Kidney epithelial cell (primary cell): ENCODE results near the gene XPNPEP2. TPM values are rescaled to one million over a fixed set of nuclear protein-coding genes. Genes with fewer than 3 reads are reported as not detected.

Experiments used
- DNase-seq: peaks from one replicate; pipeline ENCODE4 v3.0.0-alpha.2; 2010; ENCODE audit warnings: low read depth
- H3K27me3 ChIP-seq: 2 replicates; pipeline ENCODE4 v1.6.0; 2011; ENCODE audit warnings: low read length; ENCODE audit not compliant: control insufficient read depth, insufficient read depth
- H3K36me3 ChIP-seq: 2 replicates; pipeline ENCODE4 v1.5.1; 2011; ENCODE audit warnings: low read length; ENCODE audit not compliant: control insufficient read depth, insufficient read depth
- H3K4me3 ChIP-seq: 2 replicates; pipeline ENCODE4 v1.5.1; 2011; ENCODE audit warnings: low read depth, mild to moderate bottlenecking, control low read depth, low read length
- total RNA-seq: library from RNA; depleted of rRNA; stranded (reverse); fragments of >200 nt; gene quantifications from 2 replicates; pipeline ENCODE4 v1.2.3, GENCODE V29; 2015
- TF ChIP-seq, protein P1 (sequence below): IDR thresholded peaks from 2 replicates; pipeline ENCODE4 v1.5.1; 2011; ENCODE audit warnings: mild to moderate bottlenecking, moderate library complexity, low read length, control low read depth, inconsistent platforms; ENCODE audit not compliant: insufficient read depth, poor library complexity, severe bottlenecking

Gene XPNPEP2
- total RNA-seq, 1 donor from 2014 or later, result not detected

- DNase-seq, result no peak
- no peaks in the 10 kb centered on the region for H3K27me3 ChIP-seq
- H3K36me3 ChIP-seq, result no peaks in the 10 kb centered on the region
- TF ChIP-seq, protein P1, sequence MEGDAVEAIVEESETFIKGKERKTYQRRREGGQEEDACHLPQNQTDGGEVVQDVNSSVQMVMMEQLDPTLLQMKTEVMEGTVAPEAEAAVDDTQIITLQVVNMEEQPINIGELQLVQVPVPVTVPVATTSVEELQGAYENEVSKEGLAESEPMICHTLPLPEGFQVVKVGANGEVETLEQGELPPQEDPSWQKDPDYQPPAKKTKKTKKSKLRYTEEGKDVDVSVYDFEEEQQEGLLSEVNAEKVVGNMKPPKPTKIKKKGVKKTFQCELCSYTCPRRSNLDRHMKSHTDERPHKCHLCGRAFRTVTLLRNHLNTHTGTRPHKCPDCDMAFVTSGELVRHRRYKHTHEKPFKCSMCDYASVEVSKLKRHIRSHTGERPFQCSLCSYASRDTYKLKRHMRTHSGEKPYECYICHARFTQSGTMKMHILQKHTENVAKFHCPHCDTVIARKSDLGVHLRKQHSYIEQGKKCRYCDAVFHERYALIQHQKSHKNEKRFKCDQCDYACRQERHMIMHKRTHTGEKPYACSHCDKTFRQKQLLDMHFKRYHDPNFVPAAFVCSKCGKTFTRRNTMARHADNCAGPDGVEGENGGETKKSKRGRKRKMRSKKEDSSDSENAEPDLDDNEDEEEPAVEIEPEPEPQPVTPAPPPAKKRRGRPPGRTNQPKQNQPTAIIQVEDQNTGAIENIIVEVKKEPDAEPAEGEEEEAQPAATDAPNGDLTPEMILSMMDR, result no peak
- no peak overlapping the region for H3K4me3 ChIP-seq
Observed at GRCh38 chrX:129720741-129721140, 18.0 kb upstream of the XPNPEP2 start.

- no peak for DNase-seq
- Histone ChIP-seq H3K27me3 (no peaks in the 10 kb centered on the region), H3K4me3 (no peak overlapping the region), H3K36me3 (no peaks in the 10 kb centered on the region)
- TF ChIP-seq, protein P1, result no peak
Observed at GRCh38 chrX:129721414-129721813, 17.4 kb upstream of the XPNPEP2 start.

- H3K36me3 ChIP-seq, result no peaks in the 10 kb centered on the region
- no peak overlapping the region for H3K4me3 ChIP-seq
Observed at GRCh38 chrX:129721870-129722269, 16.9 kb upstream of the XPNPEP2 start.

GRCh38 chrX:129723511-129723910, 15.3 kb upstream of the XPNPEP2 start:
- H3K27me3 ChIP-seq, result no peaks in the 10 kb centered on the region
- TF ChIP-seq, protein P1, result no peak
- no peak overlapping the region for H3K4me3 ChIP-seq
- no peak for DNase-seq
- no peaks in the 10 kb centered on the region for H3K36me3 ChIP-seq

More at GRCh38 chrX:129721870-129722269, 16.9 kb upstream of the XPNPEP2 start:
- DNase-seq, result no peak
- H3K27me3 ChIP-seq, result no peaks in the 10 kb centered on the region
- TF ChIP-seq, protein P1, result no peak

GRCh38 chrX:129724754-129725153, 14.0 kb upstream of the XPNPEP2 start:
- TF ChIP-seq, protein P1, result no peak
- DNase-seq, result no peak
- no peaks in the 10 kb centered on the region for H3K27me3 ChIP-seq
- H3K4me3 ChIP-seq, result no peak overlapping the region
- no peaks in the 10 kb centered on the region for H3K36me3 ChIP-seq

- TF ChIP-seq, protein P1, result peak; percentile 63
- no peak for DNase-seq
- no peaks in the 10 kb centered on the region for H3K27me3 ChIP-seq
- no peak overlapping the region for H3K4me3 ChIP-seq
- no peaks in the 10 kb centered on the region for H3K36me3 ChIP-seq
Observed at GRCh38 chrX:129726307-129727111, 12.3 kb upstream of the XPNPEP2 start.
